HG03064 (cell line): ENCODE data around the gene RPL37.
"Not testable (repeated sequence)": the region's sequence is repeated elsewhere in the genome, so short reads cannot be mapped to it uniquely, and the experiment has no call there.

Experiments
- ATAC-seq: cut with Tn5 transposase; IDR thresholded peaks from one replicate; pipeline ENCODE4 v1.9.1; 2021; ENCODE audit warnings: low read depth; ENCODE audit not compliant: unreplicated experiment

RPL37 gene

GRCh38 chr5:40834391-40834848 lies 602 bp downstream of the RPL37 start:
- ATAC-seq = no peak

GRCh38 chr5:40833712-40834229 lies 1.3 kb downstream of the RPL37 start:
- no peak for ATAC-seq

- no peak for ATAC-seq
Measured at GRCh38 chr5:40832345-40832744, 2.7 kb downstream of the RPL37 start.

GRCh38 chr5:40831346-40832210 lies 3.4 kb downstream of the RPL37 start:
- ATAC-seq = no peak

GRCh38 chr5:40829748-40830533 lies 5.1 kb downstream of the RPL37 start:
- ATAC-seq = no peak

- ATAC-seq = no peak
Measured at GRCh38 chr5:40828690-40829661, 6.0 kb downstream of the RPL37 start.

- no peak for ATAC-seq
Measured at GRCh38 chr5:40828021-40828631, 6.9 kb downstream of the RPL37 start.

- ATAC-seq = no peak
Measured at GRCh38 chr5:40827188-40827977, 7.6 kb downstream of the RPL37 start.

GRCh38 chr5:40826489-40827187 lies 8.4 kb downstream of the RPL37 start:
- no peak for ATAC-seq

- not testable (repeated sequence) for ATAC-seq
Measured at GRCh38 chr5:40825461-40826043, 9.5 kb downstream of the RPL37 start.

GRCh38 chr5:40823459-40823858 lies 11.6 kb downstream of the RPL37 start:
- ATAC-seq = no peak

- ATAC-seq = no peak
Measured at GRCh38 chr5:40813698-40814281, 21.2 kb downstream of the RPL37 start.

- ATAC-seq = no peak
Measured at GRCh38 chr5:40812125-40812524, 22.9 kb downstream of the RPL37 start.

- ATAC-seq = no peak
Measured at GRCh38 chr5:40801771-40802562, 33.1 kb downstream of the RPL37 start.

GRCh38 chr5:40799258-40799657 lies 35.8 kb downstream of the RPL37 start:
- ATAC-seq = no peak

GRCh38 chr5:40798801-40799210 lies 36.2 kb downstream of the RPL37 start:
- no peak for ATAC-seq
